Activated naive CD4-positive, alpha-beta T cell treated with Interleukin-2 at 50 U/mL for 16 hours (primary cell): ENCODE data around the gene ZAR1L.

Experiments used
- DNase-seq: peaks from one replicate; pipeline ENCODE4 v3.0.0-alpha.2; 2020

ZAR1L gene

DNA sequence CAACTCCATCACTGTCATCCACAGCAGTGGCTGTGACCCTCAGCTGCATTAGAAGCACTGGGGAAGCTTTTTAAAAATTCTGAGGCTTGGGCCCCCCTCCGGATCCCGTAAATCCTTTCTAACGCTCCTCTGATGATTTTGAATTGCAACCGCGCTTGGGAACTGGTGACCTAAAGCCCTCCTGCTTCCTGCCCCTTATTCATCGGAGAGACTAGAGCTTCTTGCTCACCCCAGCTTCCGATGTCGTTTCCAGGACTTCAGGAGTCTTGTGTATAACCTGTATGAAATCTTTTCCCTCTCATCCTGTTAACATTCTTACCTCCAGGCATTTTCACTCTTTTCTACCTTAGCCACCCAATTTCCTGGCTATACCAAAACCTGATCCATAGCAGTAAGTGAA lies 14.8 kb downstream of the ZAR1L start:
- DNase-seq: no peak

DNA sequence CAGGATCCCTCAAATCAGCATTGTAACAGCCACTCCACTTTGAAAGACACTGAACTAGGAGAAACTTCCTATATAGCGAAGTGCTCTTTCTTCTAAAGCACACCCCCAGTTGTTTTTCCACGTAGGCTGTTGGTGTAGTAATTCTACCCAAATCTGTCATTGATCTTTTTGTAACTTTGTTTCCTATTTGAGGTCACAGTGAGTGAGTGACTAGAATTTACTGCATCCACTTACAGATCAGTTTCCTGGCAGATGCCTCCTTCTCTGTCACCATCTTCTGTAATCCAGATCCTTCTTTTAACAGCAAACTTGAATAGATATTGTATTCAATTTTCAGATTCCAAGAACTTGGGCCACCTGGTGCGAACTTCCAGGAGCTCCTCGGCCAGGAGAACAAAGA lies 15.3 kb downstream of the ZAR1L start:
- DNase-seq: no peak

DNA sequence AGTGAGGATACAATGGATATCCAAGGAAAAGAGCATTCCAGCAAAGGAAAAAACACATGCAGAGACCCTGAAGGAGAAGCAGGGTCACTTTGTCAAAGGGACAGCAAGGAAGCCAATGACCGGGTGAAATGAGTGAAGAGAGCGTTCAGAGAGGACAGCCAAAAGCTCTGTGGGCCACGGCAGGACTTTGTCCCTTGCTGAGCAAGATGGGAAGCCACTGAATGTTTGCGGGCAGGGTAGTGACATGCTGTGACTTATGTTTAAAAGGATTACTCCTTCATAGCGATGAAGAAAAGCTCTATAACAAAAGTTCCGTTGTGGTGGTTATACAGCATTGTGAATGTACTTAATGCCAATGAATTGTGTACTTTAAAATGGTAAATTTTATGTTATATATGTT lies 16.5 kb downstream of the ZAR1L start:
- DNase-seq: no peak

- DNase-seq: no peak
These were observed 18.0 kb downstream of the ZAR1L start for GRCh38 chr13:32297206-32297605.

GRCh38 chr13:32285633-32285965 lies 29.6 kb downstream of the ZAR1L start:
- no peak for DNase-seq

- no peak for DNase-seq
These were observed 30.1 kb downstream of the ZAR1L start for GRCh38 chr13:32284927-32285632.

DNA sequence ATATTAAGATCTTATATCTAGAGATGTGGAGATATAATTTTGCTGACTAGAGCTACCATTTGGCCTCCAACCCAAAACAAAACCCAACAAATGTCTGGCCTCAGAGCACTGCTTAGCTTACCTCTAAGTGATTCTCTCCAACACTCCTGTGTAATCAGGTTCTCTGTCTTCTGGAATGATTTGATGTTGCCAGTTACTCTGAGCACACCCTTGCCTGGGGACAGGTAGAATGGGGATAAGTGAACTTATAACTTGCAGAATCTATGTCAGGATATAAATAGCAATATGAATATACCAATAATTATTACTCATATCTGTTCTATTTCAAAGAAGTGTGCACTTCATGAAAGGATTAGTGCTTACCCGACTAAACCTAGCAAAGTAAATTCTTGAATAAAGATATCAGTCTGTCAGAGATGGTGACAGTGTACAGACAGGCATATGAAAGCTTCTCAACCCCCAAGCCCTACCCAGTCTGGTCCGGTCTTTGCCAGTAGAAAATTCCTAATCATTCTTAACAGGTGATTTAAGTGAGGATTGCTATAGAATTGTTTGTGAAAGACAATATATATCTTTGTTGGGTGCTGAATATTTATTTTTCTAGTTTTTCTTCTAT lies 33.0 kb downstream of the ZAR1L start:
- no peak for DNase-seq

GRCh38 chr13:32281096-32281495 lies 34.1 kb downstream of the ZAR1L start:
- DNase-seq: no peak

- no peak for DNase-seq
These were observed 36.7 kb downstream of the ZAR1L start for GRCh38 chr13:32278426-32278825.

GRCh38 chr13:32277839-32278238 lies 37.3 kb downstream of the ZAR1L start:
- no peak for DNase-seq

GRCh38 chr13:32272021-32272683 lies 43.0 kb downstream of the ZAR1L start:
- DNase-seq: no peak

DNA sequence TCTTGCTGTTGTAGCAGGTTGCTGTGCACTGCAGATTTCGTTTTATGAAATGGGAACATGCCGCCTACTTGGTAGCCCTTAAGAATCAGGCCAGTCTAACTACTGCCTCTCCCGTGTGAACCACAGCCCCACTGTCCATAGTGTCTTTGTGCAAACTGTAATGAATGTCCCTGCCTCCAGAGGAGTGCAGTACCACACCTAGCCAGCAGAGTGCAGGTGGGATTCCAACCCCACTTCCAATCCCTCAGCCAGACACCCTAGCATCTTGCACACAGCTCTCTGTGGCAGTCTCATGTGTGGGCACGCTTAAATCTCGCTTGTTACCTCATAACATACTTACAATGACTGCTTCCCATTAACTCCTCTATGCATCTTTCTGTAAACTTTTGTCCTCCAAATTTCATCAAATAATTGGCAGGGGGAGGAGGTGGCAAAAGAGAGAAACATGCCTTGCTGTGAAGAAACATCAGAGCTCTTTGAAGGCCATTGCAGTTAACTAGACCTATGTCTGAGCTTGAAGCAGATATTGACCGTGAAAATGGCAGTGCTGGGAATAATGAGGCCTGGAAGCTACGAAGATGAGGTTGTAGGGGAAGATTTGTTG lies 47.2 kb downstream of the ZAR1L start:
- DNase-seq: peak; percentile 50

DNA sequence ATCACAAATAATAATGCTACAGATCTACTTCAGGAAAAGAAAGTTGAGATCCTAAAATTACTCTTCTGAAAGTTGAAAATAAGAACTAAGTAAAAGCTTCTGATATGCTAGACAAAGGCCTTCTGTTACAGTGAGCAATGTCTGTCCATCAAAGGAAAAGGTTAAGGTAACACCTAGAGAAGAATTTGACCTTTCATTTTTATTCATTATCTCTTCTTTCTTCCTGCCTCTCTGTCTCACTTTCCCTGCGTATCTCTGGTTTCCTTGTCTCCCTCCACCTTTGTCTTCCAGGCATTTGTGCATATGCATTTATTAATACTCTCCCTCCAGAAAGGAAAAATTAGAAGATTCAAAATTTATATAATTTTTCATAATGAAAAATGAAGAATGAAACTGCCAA lies 49.0 kb downstream of the ZAR1L start:
- DNase-seq: no peak

DNA sequence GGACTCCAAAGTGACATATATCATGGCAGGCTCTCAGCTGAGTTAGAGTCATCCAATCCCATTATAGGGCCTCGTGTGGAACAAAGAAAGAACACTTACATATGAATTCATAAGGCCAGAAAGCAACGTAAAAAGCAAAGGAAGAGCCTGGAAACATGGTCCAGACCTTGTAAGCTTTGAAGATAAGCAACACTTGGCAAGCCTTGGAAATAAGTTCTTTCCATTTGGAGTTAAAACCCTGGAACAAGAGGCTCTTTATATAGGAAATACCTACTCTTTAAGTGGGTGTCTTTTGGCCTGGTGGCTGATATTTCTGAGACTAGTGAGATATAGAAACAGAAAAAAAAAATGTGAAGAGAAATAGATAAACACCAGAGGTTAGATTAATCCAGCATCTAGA lies 49.4 kb downstream of the ZAR1L start:
- DNase-seq: no peak

DNA sequence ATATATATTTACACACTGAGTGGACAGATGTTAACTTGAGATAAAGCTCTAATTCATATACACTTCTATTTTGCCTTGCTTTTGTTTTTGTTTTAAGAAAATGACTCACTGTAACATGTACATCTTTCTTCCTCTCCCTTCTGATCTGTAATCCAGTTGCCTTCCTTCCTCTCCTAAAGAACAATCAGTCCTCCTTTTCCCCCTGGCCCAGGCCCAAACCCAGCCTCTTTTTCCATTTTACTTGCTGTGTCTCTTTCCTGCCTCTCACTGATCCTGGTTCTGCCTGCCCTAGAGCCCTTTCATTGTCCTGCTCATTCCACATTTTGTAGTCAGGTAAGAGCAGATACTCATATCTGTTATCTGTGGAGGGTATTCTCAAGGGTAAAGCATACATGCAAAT lies 50.8 kb downstream of the ZAR1L start:
- no peak for DNase-seq

DNA sequence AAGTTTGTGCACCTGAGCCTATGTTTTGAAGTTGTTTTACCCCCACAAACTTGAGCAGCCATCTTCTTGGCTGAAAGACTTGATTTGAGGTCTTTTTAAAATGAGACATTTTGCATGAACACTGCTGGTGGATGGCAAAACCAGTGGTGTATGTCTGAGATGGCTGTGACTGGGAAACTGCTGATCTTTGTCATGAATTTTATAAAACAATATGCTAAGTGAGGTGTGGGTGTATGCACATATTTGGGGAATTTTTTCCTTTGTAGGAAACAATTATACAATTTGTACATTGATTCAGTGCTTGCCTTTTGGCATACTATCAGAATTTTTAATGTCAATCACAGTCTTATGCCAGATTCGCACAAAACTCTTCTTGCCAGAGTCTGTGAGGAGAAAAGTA lies 52.5 kb downstream of the ZAR1L start:
- DNase-seq: no peak

DNA sequence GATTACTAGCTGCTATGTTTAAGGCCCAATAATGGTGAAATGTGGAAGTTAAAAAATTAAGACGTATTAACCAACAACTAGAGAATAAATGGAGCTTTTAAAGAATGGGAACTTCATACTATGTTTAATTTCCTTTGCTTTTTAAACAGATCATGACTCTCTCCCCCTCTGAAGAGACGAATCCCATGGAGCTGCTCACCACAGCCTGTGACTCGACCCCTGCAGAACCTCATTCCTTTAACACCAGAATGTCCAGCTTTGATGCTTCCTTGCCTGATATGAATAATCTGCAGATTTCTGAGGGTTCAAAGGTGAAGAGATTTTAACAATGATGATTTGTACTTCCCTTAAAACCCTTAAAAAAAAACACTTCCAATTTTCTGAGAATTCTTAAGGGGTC lies 53.0 kb downstream of the ZAR1L start:
- no peak for DNase-seq

DNA sequence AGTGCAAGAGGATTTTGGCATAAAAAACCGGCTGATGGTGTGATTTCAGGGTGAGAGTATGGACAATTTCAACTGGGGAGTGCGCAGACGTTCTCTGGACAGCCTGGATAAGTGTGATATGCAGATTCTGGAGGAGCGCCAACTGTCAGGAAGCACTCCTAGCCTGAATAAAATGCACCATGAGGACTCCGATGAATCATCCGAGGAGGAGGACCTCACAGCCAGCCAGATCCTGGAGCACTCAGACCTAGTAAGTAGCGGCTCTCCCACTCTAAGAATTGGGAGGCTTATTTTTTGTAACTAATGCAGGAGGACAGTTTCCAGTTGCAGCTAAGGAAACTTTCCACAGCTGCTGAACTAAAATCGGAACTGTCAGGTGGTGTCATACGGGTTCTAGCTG lies 53.6 kb downstream of the ZAR1L start:
- DNase-seq: no peak

GRCh38 chr13:32259116-32259515 lies 56.0 kb downstream of the ZAR1L start:
- no peak for DNase-seq

DNA sequence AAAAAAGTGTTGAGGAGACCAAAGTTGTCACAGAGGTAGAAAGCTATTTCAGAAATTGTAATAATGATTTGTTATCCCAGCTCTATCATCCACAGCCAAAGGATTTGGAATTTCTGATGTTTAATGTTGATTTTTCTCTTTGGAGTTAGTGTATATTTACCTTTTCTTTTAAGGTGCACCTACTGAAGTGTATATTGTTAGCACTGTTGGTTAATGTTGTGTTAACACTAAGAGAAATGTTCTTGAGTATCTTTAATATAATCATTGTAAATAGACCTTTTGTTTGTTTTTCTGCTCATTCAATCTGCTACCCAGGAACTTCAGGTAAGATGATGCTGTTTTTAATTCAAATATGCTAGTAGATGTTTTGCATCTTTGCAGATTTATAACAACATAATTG lies 57.5 kb downstream of the ZAR1L start:
- DNase-seq: no peak

GRCh38 chr13:32256243-32256642 lies 58.9 kb downstream of the ZAR1L start:
- no peak for DNase-seq

DNA sequence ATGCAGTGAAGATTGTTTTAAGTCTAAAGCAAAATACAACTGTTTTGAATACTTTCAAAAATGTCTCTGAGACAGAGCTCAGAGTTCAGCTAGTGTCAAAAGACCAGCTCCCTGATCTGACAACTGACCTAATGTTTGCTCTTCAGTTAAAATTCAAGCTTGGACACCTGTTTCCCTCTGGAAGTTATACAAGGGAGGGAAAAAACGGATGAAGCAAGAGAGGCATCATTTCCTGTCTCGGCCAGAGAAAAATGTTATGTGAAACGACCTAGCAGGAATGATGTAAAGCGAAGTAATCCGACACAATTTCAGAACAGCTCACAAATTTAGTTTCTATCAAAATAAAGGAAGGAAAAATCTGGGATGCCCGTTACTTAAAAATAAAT lies 59.4 kb downstream of the ZAR1L start:
- DNase-seq: no peak

- no peak for DNase-seq
These were observed 60.0 kb downstream of the ZAR1L start for GRCh38 chr13:32254916-32255723.
